Stimulated activated CD4-positive, alpha-beta T cell treated with anti-CD3 and anti-CD28 coated beads, Interleukin-2, amount 100 ng/mL, for 24 hours (primary cell): ENCODE data around the gene IKZF3.

Experiments used
- DNase-seq, 2 donors: peaks; one replicate each; pipeline ENCODE4 v3.0.0-alpha.2; 2020

Gene IKZF3

GRCh38 chr17:39813631-39814030 is 50.5 kb downstream of the IKZF3 start:
- DNase-seq, result peak; percentile 52 to 60

- DNase-seq, result no peak
Measured at GRCh38 chr17:39812466-39812865, 51.6 kb downstream of the IKZF3 start.

- DNase-seq, result no peak
Measured at GRCh38 chr17:39810939-39811728, 53.0 kb downstream of the IKZF3 start.

GRCh38 chr17:39809221-39809620 is 54.9 kb downstream of the IKZF3 start:
- DNase-seq, result no peak

- DNase-seq, result no peak
Measured at GRCh38 chr17:39808409-39808997, 55.6 kb downstream of the IKZF3 start.

GRCh38 chr17:39804839-39805238 is 59.3 kb downstream of the IKZF3 start:
- no peak for DNase-seq

- DNase-seq, result no peak
Measured at GRCh38 chr17:39801055-39801454, 63.1 kb downstream of the IKZF3 start.

- peak; percentile 50 to 62 for DNase-seq
Measured at GRCh38 chr17:39800540-39800939, 63.6 kb downstream of the IKZF3 start.

GRCh38 chr17:39799395-39799794 is 64.7 kb downstream of the IKZF3 start:
- no peak for DNase-seq

GRCh38 chr17:39794249-39794970 is 69.7 kb downstream of the IKZF3 start:
- DNase-seq, result no peak

GRCh38 chr17:39793301-39793872 is 70.7 kb downstream of the IKZF3 start:
- no peak for DNase-seq

- DNase-seq, result no peak
Measured at GRCh38 chr17:39792526-39793221, 71.4 kb downstream of the IKZF3 start.

- DNase-seq, result peak; percentile 48 to 64
Measured at GRCh38 chr17:39791111-39791992, 72.8 kb downstream of the IKZF3 start.

- no peak for DNase-seq
Measured at GRCh38 chr17:39787743-39788484, 76.2 kb downstream of the IKZF3 start.

GRCh38 chr17:39787041-39787440 is 77.1 kb downstream of the IKZF3 start:
- no peak for DNase-seq

GRCh38 chr17:39782980-39783379 is 81.1 kb downstream of the IKZF3 start:
- no peak for DNase-seq

- no peak for DNase-seq
Measured at GRCh38 chr17:39782481-39782880, 81.6 kb downstream of the IKZF3 start.

- DNase-seq, result no peak
Measured at GRCh38 chr17:39781861-39782213, 82.3 kb downstream of the IKZF3 start.

GRCh38 chr17:39781031-39781860 is 82.9 kb downstream of the IKZF3 start:
- DNase-seq, result no peak
